Stimulated activated CD8-positive, alpha-beta memory T cell treated with anti-CD3 and anti-CD28 coated beads, Interleukin-7, amount 100 ng/mL, for 4 hours (primary cell): ENCODE results near the gene TMEM150A.
"Not testable (repeated sequence)": the region's sequence is repeated elsewhere in the genome, so short reads cannot be mapped to it uniquely, and the experiment has no call there.

Experiments used
- DNase-seq, 2 donors: peaks; one replicate each; pipeline ENCODE4 v3.0.0-alpha.2; 2020; ENCODE audit warnings: low read depth in 2 of 2

TMEM150A gene

DNA sequence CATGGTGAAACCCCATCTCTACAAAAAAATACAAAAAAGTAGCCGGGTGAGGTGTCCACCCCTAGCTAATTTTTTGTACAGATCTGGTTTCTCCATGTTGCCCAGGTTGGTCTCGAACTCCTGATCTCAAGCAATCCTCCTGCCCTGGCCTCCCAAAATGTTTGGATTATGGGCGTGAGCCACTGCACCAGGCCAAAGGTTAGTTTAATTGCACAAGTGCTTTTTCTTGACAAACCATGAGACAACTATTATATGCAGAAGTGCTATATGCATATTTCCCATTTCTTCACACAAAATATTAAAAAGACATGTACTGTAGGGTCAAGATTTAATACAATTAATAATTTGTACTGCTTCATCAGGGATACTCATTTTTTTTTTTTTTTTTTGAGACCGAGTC lies 36.2 kb downstream of the TMEM150A start:
- no peak for DNase-seq

DNA sequence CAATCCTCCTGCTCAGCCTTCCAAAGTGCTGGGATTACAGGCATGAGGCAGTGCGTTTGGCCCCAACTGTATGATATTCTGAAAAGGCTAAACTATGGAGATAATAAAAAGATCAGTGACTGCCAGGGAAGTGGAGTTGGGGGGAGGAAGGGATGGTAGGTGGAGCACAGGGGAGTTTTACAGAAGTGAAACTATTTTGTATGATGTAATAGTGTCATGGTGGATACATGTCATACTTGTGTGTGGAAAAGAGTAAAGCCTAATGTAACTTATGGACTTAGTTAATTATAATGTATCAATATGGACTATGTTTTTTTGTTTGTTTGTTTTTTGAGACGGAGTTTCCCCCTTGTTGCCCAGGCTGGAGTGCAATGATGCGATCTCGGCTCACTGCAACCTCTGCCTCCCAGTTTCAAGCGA lies 38.3 kb downstream of the TMEM150A start:
- no peak for DNase-seq

DNA sequence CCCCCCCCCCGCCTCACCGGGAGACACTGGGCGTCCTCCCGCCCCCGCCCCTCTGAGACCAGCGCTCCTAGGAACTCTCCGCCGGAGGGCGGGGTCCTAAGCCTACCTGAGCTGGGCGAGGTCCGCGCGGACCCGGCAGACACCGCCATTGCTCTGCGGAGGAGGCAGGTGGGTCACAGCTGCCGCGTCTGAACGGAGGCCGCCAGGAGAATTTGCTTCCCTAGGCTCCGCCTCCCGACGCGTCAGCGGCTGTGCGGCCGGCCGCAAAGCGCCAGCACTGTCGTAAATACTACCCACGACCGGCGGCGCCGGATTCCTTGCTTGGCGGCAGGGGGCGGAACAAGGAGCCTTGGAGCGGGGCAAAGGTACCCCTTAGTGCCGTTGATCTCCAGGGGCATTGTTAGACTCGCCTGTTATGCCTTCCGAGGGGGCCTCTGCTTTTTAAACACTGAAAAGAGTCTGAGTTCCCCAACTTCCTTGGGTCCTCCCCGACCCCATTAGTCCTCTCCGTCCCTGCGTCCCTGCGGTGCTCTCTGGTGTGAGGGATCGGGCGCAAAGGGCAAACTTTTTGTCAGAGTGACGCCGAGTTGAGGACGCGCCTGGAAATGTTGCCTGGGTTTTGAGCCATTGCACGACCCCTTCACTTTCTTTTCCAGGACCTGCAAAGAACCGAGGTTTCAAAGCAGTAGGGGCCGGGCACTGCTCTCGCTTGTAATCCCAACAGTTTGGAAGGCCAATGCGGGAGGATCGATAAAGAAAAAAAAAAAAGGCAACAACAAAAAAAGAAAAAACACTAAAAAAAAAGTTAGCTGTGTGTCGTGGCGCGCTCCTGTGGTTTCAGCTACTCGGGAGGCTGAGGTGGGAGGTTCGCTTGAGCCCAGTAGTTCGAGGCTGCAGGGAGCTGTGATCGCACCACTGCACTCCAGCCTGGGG lies 41.0 kb downstream of the TMEM150A start, which contains the start of gene GGCX:
Gene GGCX (minus strand): TSS at position 214 of the 933 bp plus-strand sequence. CDS start 65 bp downstream, at position 149.
- peak; percentile 90 to 94 for DNase-seq

DNA sequence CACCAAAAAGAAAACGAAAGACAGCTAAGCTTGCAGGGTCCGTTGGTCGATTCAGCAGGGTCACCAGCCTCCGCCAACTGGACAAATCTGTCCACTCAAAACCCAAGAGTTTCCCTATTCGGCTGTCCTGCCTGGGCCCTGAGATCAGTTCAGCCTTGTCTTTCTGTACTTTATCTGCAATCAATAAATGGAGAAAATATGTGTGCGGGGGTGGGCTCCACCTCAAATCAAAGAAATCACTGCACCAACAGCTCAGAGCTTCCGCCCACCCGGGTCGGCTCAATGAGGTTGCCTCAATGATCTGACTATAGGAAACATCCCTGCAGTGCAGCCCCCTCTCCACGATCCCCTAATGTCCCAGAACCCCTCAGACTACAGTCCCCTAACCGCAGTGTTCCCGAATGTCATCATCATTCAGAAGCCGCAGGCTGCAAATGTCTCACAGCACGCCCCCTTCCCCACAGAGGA lies 41.7 kb downstream of the TMEM150A start:
- peak in 1 of 2 donors; percentile 34 for DNase-seq

DNA sequence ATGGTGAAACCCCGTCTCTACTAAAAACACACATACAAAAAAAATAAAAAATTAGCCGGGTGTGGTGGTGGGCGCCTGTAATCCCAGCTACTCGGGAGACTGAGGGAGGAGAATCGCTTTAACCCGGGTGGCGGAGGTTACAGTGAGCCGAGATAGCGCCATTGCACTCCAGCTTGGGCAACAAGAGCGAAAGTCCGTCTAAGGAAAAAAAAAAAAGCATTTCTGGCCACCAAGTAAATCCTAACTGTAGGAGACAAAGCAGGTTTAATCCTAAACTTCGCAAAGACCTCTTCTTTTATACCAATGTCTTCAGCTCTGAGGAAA lies 42.1 kb downstream of the TMEM150A start:
- DNase-seq = not testable (repeated sequence)

DNA sequence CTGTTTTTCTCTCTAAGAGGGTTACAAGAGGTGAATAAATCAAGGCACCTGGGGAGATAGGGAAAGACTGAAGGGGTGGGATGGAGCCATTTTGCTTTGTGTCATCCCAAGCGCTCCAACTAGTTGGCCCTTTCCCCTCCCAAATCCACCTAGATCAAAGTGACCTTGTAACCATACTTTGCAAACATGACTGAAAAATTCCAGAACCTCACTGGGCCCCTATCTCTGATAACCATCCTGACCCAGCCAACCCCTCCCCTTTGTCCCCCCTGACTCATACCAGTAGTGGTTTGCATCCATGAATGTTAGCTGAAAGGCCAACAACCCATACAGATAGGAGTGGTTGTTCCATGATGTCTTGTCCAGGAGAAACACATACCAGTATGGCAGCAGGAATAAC lies 44.3 kb downstream of the TMEM150A start:
- no peak for DNase-seq

DNA sequence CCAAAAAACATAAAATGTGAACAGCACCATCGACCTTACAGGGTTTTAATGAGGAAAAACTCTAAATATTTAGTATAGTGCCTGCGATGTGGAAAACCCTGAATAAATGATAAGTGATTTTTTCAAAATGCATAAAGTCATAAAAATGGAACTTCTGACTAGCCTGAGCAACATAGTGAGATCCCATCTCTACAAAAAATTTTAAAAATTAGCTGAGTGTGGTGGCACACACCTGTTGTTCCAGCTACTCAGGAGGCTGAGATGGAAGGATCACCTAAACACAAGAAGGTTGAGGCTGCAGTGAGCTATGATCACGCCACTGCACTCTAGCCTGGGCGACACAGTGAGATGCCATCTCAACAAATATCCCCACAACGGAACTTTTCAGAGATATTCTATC lies 45.4 kb downstream of the TMEM150A start:
- no peak for DNase-seq

DNA sequence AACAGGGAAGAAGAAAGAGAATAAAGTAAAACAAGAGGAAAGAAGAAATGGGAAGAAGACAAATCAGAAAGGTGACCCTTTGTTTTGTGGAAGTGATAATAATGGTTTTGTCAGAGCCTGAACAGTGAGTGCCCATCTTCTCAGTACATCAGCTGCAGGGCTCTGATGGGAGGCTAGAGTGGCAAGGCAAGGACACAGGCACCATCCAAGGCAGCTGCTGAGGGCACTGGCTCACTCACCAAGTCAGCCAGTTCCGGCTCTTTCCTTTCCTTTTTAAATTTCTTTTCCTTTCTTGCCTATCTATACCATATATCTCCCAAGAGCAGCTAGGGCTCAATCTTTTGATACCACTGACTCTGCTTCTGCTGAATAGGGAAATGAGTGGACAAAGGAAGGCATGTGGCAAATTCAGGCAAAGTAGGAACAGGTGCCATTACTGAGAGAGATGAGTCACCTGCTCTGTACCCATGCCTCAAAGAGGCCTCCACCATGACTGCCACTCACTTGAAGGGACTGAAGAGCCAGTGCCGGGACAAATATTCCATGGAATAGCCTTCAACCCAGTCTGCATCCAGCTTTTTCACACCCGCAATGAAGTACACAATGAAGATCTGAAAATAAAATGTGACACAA lies 47.4 kb downstream of the TMEM150A start:
- no peak for DNase-seq

DNA sequence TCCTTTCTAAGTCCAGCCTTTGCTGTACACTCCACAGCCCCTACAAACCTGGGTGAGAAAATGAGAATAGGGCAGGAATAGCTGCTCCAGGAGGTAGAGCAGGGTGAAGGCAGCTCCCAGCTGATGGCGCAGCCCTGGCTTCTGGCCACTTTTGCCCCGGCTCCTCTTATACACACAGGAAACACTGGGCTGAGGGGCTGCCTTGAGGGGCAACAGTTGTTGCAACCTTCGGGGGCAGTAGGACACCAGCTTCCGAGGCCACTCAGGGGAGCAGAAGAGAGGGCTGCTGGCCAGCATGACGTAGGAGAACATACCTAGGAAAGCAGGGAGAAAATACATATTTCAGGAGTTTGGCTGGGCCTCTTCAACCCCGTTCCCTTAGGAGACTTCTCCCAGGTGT lies 49.3 kb downstream of the TMEM150A start:
- no peak for DNase-seq

DNA sequence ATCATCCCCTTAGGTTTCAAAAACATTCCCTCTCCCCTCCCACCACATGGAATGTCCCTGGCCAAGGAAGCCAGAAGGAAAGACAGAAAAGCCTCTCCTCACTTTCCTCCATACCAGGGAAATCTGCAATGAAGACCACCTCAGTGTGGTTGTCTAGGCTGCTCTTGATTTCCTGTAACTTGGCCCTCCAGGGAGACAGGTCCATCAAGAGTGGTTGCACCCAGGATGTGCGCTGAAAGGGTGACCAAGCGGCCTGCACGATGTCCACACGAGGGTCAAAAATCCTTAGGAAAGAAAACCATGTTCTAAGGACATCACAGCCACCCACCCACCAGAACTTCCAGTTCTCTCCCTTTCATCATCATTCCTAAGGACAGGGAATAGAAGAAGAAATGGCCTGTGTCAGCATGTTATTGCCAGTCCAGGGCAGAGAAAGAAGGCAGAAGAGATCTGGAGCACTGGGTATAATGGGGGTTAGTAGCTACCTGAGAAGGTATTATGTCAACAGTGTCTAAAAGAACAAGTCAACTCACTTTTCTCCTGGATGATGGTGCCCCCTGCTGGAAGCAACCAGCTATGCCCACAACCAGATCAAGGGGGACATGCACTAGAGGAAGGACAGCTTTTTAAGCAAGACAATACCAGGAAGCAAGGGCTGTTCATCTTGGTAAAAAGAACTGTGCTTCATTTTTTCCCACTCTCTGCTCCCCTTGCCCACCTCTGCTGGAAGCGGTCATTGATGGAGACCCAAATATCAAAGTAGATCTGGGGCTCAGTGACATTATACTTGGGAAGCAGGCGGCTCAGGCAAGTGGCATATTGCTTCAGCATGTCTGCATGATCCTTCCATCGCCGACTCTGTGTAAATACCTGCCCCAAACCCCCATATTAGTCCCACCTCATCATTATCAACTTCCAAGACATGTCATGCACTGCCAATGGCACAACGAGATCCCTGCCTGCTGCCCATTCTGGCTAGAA lies 50.5 kb downstream of the TMEM150A start:
- peak; percentile 69 to 85 for DNase-seq

DNA sequence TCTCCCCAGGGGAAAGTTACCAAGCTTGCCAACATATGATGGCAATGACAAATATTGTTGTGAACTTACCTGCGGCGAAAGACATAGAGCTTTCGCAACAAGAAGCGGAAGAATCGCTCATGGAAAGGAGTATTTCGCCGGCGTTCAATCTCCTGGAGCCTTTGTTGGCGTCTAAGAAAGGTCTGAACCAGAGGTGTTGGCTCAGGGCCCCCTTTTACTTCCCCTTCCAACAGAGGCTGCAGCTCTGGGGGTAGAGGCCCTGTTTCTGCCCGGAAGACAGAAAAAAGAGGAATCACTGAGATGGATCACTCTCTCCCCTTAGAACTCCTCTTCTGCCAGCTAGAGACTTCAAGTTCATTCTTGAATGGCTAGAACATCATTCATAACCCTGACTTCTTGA lies 52.0 kb downstream of the TMEM150A start:
- DNase-seq = no peak

DNA sequence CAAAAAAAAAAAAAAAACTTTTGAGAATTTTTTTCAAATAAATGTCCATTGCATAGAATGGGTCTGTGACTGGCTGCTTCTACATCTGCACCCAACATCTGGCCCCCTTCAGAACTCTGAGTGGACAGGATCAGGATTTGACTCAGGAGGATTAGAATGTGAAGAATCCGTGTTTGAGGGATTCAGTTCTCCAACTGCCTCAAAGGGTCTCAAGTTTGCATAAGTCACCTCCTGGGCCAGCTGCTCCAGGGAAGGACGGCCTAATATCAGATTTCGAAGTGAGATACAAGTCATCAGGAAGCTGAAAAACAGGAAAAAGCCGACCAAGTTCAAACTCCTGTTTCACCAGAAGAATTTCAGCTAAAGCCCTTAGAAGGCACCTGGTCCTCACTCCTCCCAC lies 52.7 kb downstream of the TMEM150A start:
- DNase-seq = no peak

DNA sequence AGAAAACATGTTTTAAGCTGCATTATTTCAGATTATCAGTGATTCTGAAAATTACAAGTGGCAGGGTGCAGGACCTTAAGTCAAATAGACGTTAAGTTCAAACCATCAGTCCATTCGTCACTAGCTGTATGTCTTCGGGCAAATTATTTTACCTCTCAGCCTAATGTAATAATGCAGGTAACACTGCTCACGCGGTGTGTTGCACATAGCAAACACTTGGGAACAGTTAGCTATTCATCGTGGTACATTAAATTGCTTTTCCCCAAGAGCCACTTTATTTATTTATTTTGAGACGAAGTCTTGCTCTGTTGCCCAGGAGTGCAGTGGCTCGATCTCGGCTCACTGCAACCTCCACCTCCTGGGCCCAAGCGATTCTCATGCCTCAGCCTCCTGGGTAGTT lies 53.4 kb downstream of the TMEM150A start:
- no peak for DNase-seq

DNA sequence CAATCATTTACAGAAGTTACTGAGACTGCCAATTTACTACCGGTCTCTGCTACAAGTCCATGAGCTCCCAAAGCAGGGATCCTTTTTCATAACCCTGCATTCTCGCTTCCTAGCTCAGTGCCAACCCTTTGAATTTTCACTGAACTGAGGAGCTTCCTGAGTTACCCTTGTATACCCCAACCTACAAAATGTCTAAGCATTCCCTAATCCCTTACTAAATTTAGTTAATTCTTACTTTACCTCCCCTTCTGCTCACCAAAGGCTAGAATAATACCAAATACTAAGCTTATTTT lies 53.9 kb downstream of the TMEM150A start:
- no peak for DNase-seq
